Activated T-cell treated with anti-CD3 and anti-CD28 coated beads, Interleukin-2, amount 50 U/mL, for 72 hours (primary cell): ENCODE data around the gene SYCE1L. TPM values are rescaled to one million over a fixed set of nuclear protein-coding genes. Genes with fewer than 3 reads are reported as not detected.
"Not testable (repeated sequence)": the region's sequence is repeated elsewhere in the genome, so short reads cannot be mapped to it uniquely, and the experiment has no call there.

Experiments used
- ATAC-seq, 2 donors: fragments of 150-1000 bp; cut with Tn5 transposase; replicated peaks in 1 of 2; 2 replicates each; pipeline ENCODE4 v1.10.0; 2021; ENCODE audit warnings: moderate library complexity in 2 of 2, mild to moderate bottlenecking in 1 of 2
- DNase-seq, 2 donors: peaks; one replicate each; pipeline ENCODE4 v3.0.0; 2021 to 2022; ENCODE audit warnings: mixed read lengths in 1 of 2
- H3K27ac Mint-ChIP-seq: one replicate; pipeline ENCODE4 v1.8.0; 2022; ENCODE audit warnings: mild to moderate bottlenecking, moderate library complexity, mixed read lengths
- H3K27me3 Mint-ChIP-seq: one replicate; pipeline ENCODE4 v1.8.0; 2022; ENCODE audit warnings: low read depth, mixed read lengths
- H3K36me3 Mint-ChIP-seq, 2 donors: one replicate each; pipeline ENCODE4 v1.8.0; 2022; ENCODE audit warnings: mixed read lengths in 2 of 2, mild to moderate bottlenecking in 1 of 2; ENCODE audit not compliant: insufficient read depth in 2 of 2
- H3K4me1 Mint-ChIP-seq: one replicate; pipeline ENCODE4 v1.8.0; 2022; ENCODE audit warnings: low read depth, mixed read lengths
- H3K4me3 Mint-ChIP-seq, 2 donors: one replicate each; pipeline ENCODE4 v1.8.0; 2022; ENCODE audit warnings: mild to moderate bottlenecking in 2 of 2, mixed read lengths in 2 of 2, moderate library complexity in 2 of 2
- H3K9me3 Mint-ChIP-seq, 2 donors: one replicate each; pipeline ENCODE4 v1.8.0; 2022; ENCODE audit warnings: mixed read lengths in 2 of 2
- total RNA-seq, 2 donors: library from RNA; stranded (reverse); gene quantifications; one replicate each; pipeline ENCODE4 v1.2.3, GENCODE V29; 2022

The SYCE1L gene, protein sequence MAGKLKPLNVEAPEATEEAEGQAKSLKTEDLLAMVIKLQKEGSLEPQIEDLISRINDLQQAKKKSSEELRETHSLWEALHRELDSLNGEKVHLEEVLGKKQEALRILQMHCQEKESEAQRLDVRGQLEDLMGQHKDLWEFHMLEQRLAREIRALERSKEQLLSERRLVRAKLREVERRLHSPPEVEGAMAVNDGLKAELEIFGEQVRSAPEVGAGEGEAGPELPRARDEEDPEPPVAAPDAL
- total RNA-seq, result 1 to 10 TPM; 2.9 to 4.3 TPM

GRCh38 chr16:77199211-77199610 is at the start of gene SYCE1L:
SYCE1L (plus strand) TSS chr16:77199408; CDS start chr16:77199452, 44 bp downstream.
- H3K36me3 Mint-ChIP-seq, result peaks cover 10 to 15% of the 10 kb centered on the region in 2 donors
- no peaks in the 10 kb centered on the region for H3K27me3 Mint-ChIP-seq
- H3K4me3 Mint-ChIP-seq, result no peak within 1 kb of the TSS
- H3K4me1 Mint-ChIP-seq, result peaks cover 8% of the 10 kb centered on the region
- no peak within 1 kb of the TSS for H3K27ac Mint-ChIP-seq
- no peaks in the 10 kb centered on the region for H3K9me3 Mint-ChIP-seq
- DNase-seq (no peak), ATAC-seq (no peak)

- H3K4me3 Mint-ChIP-seq, result no peak overlapping the region
- H3K27me3 Mint-ChIP-seq, result peaks cover 30% of the 10 kb centered on the region
- ATAC-seq, result no peak
- H3K36me3 Mint-ChIP-seq, result no peaks in the 10 kb centered on the region
- no peak overlapping the region for H3K27ac Mint-ChIP-seq
- DNase-seq, result no peak
- H3K9me3 Mint-ChIP-seq, result no peaks in the 10 kb centered on the region
- H3K4me1 Mint-ChIP-seq, result no peaks in the 10 kb centered on the region
These were observed 41.7 kb upstream of the SYCE1L start for GRCh38 chr16:77157346-77158058.

DNA sequence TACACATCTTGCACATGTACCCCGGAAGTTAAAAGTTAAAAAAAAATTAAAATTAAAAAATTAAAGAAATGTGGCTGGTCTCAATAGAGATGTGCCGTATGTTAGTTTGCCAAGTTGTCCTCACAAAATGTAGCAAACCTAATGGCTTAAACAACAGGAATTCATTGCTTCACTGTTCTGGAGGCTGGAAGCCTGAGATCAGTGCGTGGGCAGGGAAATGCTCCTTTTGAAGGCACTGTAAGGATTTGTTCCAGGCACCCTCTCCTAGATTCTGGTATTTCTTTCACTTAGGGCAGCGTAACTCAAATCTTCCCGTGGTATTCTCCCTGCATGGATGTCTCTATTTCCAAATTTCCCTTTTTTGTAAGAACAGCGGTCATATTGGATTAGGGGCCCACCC is 40.9 kb upstream of the SYCE1L start:
- Mint-ChIP-seq H3K27me3 (peaks cover 38% of the 10 kb centered on the region), H3K4me3 (no peak overlapping the region), H3K4me1 (no peaks in the 10 kb centered on the region), H3K27ac (no peak overlapping the region), H3K9me3 (no peaks in the 10 kb centered on the region), H3K36me3 (no peaks in the 10 kb centered on the region)
- DNase-seq, result no peak
- no peak for ATAC-seq

GRCh38 chr16:77165006-77165405 is 34.2 kb upstream of the SYCE1L start:
- Mint-ChIP-seq H3K36me3 (no peaks in the 10 kb centered on the region), H3K4me3 (no peak overlapping the region), H3K9me3 (no peaks in the 10 kb centered on the region), H3K27me3 (peaks cover 33% of the 10 kb centered on the region), H3K4me1 (no peaks in the 10 kb centered on the region), H3K27ac (no peak overlapping the region)
- ATAC-seq, result no peak
- no peak for DNase-seq

DNA sequence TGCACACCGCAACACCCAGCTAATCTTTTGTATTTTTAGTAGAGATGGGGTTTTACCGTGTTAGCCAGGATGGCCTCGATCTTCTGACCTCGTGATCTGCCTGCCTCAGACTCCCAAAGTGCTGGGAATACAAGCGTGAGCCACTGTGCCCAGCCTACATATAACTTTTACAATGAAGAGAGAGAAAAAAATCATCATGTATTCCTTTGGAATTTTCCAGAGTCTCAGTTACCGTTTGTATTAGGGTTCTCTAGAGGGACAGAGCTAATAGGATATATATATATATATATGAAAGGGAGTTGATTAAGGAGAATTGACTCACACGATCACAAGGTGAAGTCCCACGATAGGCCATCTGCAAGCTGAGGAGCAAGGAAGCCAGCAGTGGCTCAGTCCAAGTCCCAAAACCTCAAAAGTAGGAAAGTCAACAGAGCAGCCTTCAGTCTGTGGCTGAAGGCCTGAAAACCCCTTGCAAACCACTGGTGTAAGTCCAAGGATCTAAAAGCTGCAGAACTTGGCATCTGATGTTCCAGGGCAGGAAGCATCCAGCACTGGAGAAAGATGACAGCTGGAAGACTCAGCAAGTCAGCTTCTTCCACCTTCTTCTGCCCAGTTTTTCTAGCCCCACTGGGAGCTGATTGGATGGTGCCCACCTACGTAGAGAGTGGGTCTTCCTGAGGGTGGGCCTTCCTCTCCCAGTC is 33.5 kb upstream of the SYCE1L start:
- ATAC-seq, H3K27ac Mint-ChIP-seq, DNase-seq, H3K4me3 Mint-ChIP-seq, H3K36me3 Mint-ChIP-seq, H3K4me1 Mint-ChIP-seq, H3K9me3 Mint-ChIP-seq: not testable (repeated sequence)
- peaks cover 33% of the 10 kb centered on the region for H3K27me3 Mint-ChIP-seq

DNA sequence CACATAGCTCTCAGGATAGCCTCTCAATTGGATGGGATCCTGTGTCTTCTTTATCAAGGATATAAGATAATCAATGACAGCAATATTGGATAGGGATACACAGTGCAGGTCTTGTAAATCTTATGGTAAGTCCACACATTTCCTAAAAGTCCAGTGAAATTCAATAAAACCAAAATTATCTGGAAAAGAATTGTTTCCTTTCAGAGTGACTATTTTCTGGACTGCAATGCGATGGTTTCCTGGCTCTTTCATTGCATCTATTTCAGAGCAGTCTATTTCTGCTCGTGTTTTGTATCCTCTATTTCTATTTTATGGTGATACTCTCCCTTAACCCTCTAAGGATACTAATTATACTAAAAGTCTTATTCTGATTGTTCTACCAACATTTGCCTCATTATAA is 32.5 kb upstream of the SYCE1L start:
- Mint-ChIP-seq H3K27me3 (peaks cover 36% of the 10 kb centered on the region), H3K4me1 (no peaks in the 10 kb centered on the region), H3K36me3 (no peaks in the 10 kb centered on the region), H3K9me3 (no peaks in the 10 kb centered on the region), H3K27ac (no peak overlapping the region), H3K4me3 (no peak overlapping the region)
- DNase-seq (no peak), ATAC-seq (no peak)

DNA sequence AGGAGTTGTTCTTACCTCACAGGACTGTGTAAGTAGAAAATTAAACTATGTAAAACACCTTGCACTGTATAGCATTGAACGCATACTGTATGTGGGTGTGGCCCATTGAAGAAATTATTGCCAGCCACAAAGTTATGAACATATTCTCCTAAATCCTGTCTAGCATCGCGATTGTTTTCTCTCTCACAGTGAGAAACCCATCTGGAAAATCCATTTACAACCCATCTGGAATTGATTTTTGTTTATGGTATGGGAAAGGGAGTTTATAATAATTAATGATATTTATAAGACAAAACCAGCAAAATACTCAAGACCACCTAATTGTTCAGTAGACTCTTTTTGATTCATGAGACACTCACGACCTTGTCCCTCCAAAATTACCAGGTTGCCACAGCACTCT is 30.3 kb upstream of the SYCE1L start:
- DNase-seq, result no peak
- no peaks in the 10 kb centered on the region for H3K4me1 Mint-ChIP-seq
- no peaks in the 10 kb centered on the region for H3K9me3 Mint-ChIP-seq
- ATAC-seq, result no peak
- H3K27me3 Mint-ChIP-seq, result peaks cover 25% of the 10 kb centered on the region
- H3K36me3 Mint-ChIP-seq, result no peaks in the 10 kb centered on the region
- no peak overlapping the region for H3K27ac Mint-ChIP-seq
- H3K4me3 Mint-ChIP-seq, result no peak overlapping the region

- ATAC-seq, result peak; percentile 66
- Mint-ChIP-seq H3K27ac (no peak overlapping the region), H3K27me3 (peaks cover 31% of the 10 kb centered on the region), H3K4me1 (no peaks in the 10 kb centered on the region), H3K4me3 (no peak overlapping the region), H3K9me3 (no peaks in the 10 kb centered on the region), H3K36me3 (no peaks in the 10 kb centered on the region)
- DNase-seq, result peak; percentile 57 to 63
These were observed 29.5 kb upstream of the SYCE1L start for GRCh38 chr16:77169650-77170236.

GRCh38 chr16:77170805-77171204 is 28.4 kb upstream of the SYCE1L start:
- DNase-seq (no peak), ATAC-seq (no peak)
- Mint-ChIP-seq H3K27ac (no peak overlapping the region), H3K4me3 (no peak overlapping the region), H3K9me3 (no peaks in the 10 kb centered on the region), H3K4me1 (no peaks in the 10 kb centered on the region), H3K27me3 (peaks cover 38% of the 10 kb centered on the region), H3K36me3 (no peaks in the 10 kb centered on the region)

DNA sequence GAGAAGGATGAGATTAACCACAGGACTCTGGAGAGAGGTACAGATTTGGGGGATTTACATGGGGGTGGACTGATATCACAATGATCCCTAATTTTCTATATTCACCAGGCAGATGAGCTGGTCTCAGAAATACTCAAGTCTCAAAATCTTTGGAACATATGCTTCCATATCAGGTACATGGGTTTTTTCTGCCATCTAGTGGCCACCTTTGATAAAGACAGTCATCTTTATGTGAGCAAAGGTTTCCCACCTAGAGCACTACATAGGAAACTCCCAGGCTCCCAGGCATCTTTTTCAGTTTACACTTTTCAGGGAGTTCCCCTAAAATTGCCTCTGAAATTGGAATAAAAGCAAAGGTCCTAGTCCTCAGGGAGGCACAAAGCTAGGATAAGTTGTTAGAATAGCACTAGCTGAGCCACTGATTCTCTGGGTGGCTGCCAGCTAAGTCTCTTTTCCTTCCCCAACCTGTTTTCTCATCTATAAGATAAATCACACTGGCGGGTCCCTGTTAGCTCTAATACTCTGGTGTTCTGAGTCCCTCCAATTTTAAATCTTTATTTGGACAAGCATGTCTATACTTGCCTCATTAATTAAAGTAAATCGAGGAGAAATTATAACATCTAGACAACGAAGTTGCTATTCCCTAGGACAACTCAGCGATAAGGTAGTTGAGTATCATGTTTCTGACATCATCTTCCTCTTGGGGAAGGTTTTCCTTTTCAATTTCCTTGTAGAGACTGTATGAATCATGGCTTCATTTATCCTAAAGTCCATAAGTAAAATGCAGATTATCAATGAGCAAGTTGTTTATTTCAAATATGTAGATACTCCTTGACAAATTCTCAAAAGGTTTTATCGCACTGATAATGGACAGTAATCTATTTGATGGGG is 27.2 kb upstream of the SYCE1L start:
- Mint-ChIP-seq H3K27me3 (peaks cover 45% of the 10 kb centered on the region), H3K27ac (no peak overlapping the region), H3K4me3 (no peak overlapping the region), H3K4me1 (no peaks in the 10 kb centered on the region), H3K36me3 (no peaks in the 10 kb centered on the region), H3K9me3 (no peaks in the 10 kb centered on the region)
- peak; percentile 20 to 43 for DNase-seq
- peak; percentile 45 to 60 for ATAC-seq

DNA sequence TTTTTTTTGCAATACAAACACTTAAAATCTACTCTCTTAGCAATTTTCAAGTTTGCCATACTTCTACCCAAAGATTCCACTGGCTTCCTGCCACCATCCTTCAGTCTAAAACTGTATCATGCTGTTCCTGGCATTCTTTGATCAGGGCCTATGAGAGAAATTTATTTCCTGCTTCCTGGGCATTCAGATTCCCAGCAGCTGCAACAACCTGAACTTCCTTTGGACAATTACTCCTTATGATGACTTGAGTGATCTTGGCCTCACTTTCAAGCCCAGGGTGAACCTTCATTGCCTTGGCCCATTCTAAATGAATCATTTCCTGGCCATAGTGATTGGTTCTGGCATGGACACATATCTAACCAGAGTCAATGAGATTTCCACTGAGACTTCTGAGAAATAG is 26.3 kb upstream of the SYCE1L start:
- Mint-ChIP-seq H3K4me1 (no peaks in the 10 kb centered on the region), H3K36me3 (no peaks in the 10 kb centered on the region), H3K4me3 (no peak overlapping the region), H3K9me3 (no peaks in the 10 kb centered on the region), H3K27me3 (peaks cover 52% of the 10 kb centered on the region), H3K27ac (no peak overlapping the region)
- no peak for DNase-seq
- no peak for ATAC-seq

GRCh38 chr16:77183137-77183536 is 16.1 kb upstream of the SYCE1L start:
- no peak overlapping the region for H3K4me3 Mint-ChIP-seq
- DNase-seq (no peak), ATAC-seq (no peak)
- no peaks in the 10 kb centered on the region for H3K4me1 Mint-ChIP-seq
- no peaks in the 10 kb centered on the region for H3K9me3 Mint-ChIP-seq
- no peaks in the 10 kb centered on the region for H3K36me3 Mint-ChIP-seq
- peaks cover 6% of the 10 kb centered on the region for H3K27me3 Mint-ChIP-seq
- H3K27ac Mint-ChIP-seq, result no peak overlapping the region
